ENCODE data around the gene FHOD3. TPM values are rescaled to one million over a fixed set of nuclear protein-coding genes. Genes with fewer than 3 reads are reported as not detected.

FHOD3 gene
- total and polyA plus RNA-seq, 2 of the 13 experiments (the other 11 are each of a cell fraction or from before 2014, with no cell fraction given) = 0.07 TPM; not detected in 1

- TF ChIP-seq MLXIP (CRISPR knock-in tag; IDR thresholded peaks at IDR 0.05; ENCODE audit: borderline replicate concordance) (no peak), PRDM4 (CRISPR knock-in tag; IDR thresholded peaks at IDR 0.05; ENCODE audit: borderline replicate concordance) (no peak), JUND (CRISPR knock-in tag; IDR thresholded peaks at IDR 0.05) (peak; percentile 12; the same call in 1 of the 2 replicates)
- TF ChIP-seq, protein P1, sequence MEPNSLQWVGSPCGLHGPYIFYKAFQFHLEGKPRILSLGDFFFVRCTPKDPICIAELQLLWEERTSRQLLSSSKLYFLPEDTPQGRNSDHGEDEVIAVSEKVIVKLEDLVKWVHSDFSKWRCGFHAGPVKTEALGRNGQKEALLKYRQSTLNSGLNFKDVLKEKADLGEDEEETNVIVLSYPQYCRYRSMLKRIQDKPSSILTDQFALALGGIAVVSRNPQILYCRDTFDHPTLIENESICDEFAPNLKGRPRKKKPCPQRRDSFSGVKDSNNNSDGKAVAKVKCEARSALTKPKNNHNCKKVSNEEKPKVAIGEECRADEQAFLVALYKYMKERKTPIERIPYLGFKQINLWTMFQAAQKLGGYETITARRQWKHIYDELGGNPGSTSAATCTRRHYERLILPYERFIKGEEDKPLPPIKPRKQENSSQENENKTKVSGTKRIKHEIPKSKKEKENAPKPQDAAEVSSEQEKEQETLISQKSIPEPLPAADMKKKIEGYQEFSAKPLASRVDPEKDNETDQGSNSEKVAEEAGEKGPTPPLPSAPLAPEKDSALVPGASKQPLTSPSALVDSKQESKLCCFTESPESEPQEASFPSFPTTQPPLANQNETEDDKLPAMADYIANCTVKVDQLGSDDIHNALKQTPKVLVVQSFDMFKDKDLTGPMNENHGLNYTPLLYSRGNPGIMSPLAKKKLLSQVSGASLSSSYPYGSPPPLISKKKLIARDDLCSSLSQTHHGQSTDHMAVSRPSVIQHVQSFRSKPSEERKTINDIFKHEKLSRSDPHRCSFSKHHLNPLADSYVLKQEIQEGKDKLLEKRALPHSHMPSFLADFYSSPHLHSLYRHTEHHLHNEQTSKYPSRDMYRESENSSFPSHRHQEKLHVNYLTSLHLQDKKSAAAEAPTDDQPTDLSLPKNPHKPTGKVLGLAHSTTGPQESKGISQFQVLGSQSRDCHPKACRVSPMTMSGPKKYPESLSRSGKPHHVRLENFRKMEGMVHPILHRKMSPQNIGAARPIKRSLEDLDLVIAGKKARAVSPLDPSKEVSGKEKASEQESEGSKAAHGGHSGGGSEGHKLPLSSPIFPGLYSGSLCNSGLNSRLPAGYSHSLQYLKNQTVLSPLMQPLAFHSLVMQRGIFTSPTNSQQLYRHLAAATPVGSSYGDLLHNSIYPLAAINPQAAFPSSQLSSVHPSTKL (CRISPR knock-in tag; IDR thresholded peaks at IDR 0.05) = no peak
Observed at GRCh38 chr18:36828157-36828629, 530.7 kb downstream of the FHOD3 start (continued).

All from HepG2 (cell line).